Embryonic facial prominence (tissue), 1 donor: Measurements from ENCODE around the gene TESK2.
A peak's percentile ranks its signal among the peaks of the same experiment; 100 is the strongest.
"Not testable (repeated sequence)": the region's sequence is repeated elsewhere in the genome, so short reads cannot be mapped to it uniquely, and the experiment has no call there.

Experiments
- DNase-seq: peaks from one replicate; pipeline ENCODE4 v3.0.0-alpha.2; 2016; ENCODE audit errors: extremely low spot score

The TESK2 gene

DNA sequence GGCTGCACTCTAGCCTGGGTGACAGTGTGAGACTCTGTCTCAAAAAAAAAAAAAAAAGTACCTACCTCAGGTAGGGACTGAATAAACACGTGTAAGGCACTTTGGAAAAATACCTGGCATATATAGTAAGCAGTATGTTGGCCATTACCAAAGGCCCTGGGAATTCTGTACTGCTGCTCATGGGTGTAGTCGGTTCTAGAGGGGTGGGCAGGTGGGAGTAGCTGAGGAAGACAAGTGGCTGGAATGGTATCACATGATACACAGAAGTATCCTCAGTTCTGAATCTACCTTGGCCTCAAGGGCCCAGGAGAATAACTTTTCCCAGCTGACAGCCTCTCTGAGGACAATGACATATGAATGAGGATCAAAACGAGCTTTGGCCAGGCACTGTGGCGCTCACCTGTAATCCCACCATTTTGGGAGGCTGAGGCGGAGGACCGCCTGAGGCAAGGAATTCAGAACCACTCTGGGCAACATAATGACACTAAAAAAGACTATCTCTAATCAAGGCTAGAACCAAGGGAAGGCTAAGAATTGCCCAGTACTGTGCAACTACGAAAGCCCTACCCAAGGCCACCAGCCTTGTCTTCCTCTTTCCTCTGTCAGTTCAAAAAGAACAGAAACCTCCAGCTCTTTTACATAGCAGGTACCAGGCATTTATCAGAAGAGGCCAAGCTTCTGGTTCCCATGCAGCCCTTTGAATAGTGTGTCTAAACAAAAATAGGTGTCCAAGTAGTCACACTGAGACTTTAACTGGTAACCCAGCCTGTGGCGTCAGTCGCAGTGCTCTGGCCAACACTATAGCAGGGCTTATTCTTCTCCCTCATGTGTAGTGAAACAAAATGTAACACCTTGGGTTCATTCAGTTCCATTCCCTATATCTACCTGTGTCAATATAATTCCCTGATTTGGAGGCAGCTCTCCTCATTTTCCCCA is 19.3 kb upstream of the TESK2 start:
- no peak for DNase-seq

DNA sequence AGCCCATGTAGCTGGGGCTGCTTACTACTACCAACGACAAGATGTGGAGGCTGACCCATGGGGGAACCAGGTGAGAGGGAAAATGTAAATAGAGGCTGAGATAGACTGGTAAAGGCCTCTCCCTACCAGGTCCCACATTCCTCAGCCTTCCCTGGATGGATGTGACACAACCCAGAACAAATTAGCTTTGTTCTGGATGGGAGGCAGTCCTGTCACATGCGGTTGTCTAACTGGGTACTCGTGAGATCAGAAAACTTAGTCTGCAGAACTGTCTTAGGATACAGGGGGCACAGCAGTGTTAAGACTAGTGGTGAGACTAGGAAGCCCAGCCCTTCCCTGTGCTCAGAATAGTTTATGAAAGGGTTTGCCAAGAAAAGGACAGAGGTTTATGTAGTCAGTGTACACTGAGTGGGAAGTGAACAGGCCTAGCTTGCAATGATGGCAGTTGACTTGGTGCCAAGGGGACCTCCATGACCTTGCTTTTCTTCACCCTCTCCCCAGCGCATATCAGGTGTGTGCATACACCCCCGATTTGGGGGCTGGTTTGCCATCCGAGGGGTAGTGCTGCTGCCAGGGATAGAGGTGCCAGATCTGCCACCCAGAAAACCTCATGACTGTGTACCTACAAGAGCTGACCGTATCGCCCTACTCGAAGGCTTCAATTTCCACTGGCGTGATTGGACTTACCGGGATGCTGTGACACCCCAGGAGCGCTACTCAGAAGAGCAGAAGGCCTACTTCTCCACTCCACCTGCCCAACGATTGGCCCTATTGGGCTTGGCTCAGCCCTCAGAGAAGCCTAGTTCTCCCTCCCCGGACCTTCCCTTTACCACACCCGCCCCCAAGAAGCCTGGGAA is 17.6 kb upstream of the TESK2 start:
- DNase-seq: no peak

DNA sequence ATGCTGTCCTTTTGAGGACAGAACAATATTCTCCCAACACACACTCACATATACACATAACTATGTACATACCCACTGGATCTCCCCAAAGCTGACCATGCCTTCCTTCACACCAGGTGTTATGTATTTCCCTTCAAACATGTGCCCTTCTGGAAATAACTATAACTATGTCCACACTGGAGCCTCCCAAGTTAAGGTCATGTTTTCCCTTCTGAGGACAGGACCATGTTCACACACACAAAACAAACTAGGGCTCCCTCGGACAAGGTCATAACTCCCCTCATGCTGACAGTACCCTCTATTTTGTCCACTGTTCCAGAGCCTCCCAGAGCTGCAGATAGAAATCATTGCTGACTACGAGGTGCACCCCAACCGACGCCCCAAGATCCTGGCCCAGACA is 16.9 kb upstream of the TESK2 start:
- DNase-seq: peak; percentile 3

DNA sequence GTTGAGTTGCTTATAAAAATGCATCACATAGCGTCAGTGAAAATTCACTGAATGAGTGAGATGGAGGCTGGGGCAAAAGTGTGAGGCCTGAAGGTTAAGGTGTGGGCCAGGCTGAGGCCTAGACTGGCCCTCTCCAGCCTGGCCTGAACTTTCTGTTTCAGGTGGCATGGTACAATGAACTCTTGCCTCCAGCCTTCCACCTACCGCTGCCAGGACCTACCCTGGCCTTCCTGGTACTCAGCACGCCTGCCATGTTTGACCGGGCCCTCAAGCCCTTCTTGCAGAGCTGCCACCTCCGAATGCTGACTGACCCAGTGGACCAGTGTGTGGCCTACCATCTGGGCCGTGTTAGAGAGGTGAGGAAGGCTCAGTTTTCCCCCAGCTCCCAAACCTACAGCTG is 16.2 kb upstream of the TESK2 start:
- no peak for DNase-seq

DNA sequence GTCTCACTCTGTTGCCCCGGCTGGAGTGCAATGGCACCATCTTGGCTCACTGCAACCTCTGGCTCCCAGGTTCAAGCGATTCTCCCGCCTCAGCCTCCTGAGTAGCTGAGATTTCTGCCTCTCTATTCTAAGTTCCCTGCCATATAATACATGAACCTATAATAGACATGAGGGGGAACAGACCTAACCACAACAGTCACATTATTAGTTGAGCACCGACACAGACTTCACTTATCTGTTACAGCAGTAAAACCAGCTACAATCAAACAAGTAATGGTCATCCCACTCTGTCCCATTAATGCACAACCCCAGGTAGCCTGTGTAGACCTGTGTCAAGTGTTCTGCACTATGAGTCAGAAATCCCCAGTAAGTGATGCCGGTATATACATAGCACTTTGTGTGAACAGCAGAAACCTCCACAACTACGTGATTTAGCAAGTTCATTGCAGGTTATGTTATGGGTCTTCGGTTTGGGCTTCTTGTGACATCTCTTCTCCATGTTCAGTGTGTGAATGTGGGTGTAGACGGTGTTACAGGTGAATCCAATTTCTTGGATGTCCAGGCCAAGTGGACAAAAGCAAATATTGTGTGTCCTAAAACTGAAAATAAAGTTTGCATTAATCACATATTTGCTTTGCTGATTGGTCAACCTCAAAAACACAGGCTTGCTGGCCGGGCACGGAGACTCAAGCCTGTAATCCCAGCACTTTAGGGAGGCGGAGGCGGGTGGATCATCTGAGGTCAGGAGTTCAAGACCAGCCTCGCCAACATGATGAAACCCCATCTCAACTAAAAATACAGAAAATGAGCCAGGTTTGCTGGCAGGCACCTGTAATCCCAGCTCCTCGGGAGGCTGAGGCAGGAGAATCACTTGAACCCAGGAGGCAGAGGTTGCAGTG is 12.7 kb upstream of the TESK2 start:
- no peak for DNase-seq

DNA sequence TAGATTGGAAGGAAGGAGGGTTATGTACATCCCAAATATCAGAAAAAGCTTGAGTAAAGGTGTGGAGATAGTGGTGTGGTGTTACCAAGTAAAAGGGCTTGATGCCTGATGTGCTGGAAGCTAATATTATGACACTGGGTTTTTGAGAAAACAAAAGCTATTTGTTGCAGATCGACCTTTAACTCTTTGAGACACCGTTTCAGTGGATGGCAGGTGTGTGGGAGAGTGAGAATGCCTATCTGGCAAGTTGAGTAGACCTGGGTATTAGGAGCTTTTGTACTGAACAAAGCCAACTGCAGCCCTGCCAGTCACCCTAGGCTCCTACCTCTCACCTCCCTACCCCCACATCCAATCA is 10.5 kb upstream of the TESK2 start:
- no peak for DNase-seq

DNA sequence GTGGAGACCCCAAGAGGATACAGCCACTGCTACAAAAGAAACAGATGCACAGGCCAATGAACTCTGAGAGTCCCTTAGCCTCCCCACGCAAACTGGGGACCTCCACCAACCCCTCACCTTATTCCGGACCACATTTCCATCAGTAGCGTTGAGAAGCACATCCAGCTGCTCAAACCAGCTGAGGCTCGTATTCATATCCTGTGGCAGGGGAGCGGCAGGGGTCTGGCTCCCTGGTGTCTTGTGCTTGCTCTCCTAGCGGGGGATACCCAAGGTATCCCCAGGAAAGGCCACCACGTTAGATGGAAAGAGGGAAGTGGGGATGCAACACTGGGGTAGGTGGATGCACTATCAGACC is 8.4 kb upstream of the TESK2 start:
- DNase-seq: no peak

DNA sequence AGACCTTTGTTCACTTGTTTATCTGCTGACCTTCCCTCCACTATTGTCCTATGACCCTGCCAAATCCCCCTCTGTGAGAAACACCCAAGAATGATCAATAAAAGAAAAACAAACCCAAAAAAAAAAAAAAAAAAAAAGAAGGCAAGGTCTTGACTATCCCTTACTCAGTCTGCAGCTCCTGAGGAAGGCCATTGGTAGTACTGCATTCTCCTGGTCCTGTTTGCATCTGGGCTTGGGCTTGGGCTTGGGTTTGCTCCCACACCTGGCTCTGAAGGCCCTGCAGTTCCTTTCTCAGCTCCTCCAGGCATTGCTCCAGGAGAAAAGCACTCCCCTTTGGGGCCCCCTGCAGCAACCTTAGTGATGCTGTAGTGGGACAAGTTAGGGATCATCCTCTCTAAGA is 7.3 kb upstream of the TESK2 start:
- DNase-seq: no peak

DNA sequence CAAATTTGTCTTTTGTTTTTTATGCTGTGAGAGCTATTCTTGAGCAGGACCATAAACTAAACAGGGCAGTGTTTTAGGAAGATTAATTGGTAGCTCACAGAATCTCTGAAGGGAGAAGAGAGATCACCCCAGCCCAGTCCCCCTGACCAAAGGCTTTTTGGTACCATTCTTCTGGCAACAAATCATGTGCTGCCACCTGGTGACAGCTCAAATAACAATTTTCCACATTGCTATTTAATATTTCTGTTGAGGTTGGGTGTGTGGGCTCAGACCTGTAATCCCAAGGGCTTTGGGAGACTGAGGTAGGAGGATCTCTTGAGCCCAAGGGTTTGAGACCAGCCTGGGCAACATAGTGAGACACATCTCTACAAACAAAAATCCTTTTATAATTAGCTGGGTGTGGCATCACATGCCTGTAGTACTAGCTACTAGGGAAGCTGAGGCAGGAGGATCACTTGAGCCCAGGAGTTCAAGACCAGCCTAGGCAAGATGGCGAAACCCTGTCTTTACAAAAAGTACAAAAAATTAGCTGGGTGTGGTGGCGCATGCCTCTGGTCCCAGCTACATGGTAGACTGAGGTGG is 2.2 kb upstream of the TESK2 start:
- DNase-seq: peak; percentile 9

DNA sequence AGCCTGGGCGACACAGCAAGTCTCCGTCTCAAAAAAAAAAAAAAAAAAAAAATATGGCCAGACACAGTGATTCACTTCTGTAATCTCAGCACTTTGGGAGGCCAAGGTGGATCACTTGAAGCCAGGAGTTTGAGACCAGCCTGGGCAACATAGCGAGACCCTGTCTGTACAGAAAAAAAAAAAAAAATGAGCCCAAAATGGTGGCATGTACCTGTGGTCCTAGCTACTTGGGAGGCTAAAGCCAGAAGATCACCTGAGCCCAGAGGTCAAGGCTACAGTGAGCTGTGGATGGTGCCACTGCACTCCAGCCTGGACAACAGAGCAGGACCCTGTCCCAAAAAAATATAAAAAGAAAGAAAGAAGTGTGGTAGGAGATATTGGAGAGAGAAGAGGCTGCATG is 1.7 kb upstream of the TESK2 start:
- no peak for DNase-seq

DNA sequence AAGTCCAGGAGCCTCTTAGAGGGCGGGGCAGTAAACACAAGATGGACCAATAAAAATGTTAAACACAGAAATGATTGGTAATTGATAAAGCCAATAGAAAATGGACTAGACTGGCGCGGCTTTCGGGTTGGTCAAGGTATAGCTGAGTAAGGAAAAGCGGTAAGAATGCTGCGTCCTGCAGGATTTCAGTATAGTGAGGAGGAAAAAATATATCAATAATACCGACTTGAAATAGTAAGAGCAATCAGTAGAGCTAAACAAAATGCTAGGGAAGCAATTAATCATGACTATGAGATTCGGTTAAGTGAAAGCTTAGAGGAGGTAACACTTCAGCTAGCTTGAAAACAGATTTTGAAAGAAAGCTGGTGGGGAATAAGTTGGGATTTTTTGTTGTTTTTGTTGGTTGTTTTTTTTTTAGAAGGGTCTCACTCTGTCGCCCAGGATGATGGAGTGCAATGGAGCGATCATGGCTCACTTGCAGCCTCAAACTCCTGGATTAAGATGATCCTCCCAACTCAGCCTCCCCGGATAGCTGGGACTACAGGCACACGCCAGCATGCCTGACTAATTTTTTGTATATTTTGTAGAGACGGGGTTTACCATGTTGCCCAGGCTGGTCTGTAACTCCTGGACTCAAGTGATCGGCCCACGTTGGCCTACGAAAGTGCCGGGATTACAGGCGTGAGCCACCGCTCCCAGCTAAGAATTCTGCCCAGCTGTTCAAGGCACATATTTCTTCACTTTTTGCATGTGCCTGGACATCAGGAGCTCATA is 711 bp upstream of the TESK2 start:
- peak; percentile 2 for DNase-seq

DNA sequence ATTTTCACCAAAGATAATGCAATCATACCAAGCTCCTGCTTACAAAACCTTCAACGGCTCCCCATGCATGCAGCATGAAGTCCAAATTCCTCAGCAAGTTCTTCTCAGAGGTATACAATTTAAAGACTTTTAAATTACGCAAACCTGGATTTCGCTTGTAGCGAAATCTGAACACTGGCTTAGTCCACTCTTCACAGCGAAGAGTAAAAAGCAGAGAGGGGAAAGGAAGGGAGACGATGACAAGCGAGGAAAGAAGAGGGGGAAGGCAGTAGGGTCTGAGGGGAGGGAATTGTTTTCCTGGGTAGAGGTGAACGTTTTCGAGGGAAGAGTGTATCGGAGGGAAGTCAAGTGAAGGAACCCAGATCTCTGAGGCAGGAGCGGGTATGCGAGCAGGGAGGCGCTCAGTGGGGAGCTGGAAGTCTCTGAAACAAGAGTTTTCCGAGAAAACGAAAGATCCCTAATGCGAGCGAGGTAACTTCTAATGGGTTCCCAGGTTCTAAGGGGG is 790 bp downstream of the TESK2 start:
- no peak for DNase-seq

DNA sequence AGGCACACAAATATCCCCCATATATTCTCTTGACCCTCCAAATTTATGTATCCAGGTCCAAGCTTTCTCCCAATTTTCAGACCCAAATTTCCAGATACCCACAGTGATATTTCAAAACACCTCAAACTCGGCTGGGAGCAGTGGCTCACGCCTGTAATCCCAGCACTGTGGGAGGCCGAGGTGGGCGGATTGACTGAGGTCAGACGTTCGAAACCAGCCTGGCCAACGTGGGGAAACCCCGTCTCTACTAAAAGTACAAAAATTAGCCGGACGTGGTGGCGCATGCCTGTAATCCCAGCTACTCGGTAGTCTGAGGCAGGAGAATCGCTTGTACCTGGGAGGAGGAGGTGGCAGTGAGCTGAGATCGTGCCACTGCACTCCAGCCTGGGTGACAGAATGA is 1.6 kb downstream of the TESK2 start:
- DNase-seq: not testable (repeated sequence)

DNA sequence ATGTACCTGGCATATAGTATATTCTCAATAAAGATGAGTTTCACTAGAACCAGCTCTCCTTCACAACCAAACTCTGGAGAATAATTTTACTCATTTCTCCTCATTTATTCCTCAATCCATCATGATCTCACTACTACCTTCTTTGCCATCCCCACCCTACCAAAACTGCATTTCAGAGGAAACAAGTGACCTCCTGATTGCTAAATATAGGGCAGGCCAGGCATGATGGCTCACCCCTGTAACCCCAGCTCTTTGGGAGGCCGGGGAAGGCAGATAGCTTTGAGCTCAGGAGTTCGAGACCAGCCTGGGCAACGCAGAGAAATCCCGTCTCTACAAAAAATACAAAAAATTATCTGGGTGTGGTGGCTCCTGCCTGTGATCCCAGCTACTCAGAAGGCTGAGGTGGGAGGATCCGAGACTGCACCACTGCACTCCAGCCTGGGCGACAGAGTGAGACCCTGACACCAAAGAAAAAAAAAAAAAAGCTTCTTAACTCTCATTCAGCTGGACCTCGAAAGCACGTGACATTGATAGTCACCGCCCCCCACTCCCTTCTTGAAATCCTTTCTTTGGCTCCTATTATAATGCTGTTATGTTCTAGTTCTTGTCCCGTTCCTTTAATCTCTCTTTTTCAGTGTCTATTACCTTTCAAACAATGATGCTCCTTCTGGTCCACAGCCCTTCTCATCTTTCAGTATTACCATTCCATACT is 2.1 kb downstream of the TESK2 start:
- DNase-seq: no peak

DNA sequence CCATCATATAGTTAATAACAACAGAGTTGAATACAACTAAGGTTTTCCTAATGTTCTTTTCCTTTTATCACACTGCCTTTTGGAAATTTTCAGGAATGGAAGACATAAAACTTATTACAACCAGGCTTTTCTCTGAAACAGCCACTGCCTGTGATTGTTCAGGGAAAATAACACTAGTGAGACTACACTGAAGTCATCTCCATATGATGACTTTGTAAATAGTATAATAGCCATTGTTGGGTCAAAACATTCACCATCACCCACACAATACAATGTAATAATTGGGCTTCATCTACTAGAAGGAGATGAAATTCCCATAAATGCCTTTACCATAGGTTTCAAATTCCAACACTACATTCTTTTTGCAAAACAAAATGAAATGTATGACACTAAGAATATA is 5.0 kb downstream of the TESK2 start:
- no peak for DNase-seq

DNA sequence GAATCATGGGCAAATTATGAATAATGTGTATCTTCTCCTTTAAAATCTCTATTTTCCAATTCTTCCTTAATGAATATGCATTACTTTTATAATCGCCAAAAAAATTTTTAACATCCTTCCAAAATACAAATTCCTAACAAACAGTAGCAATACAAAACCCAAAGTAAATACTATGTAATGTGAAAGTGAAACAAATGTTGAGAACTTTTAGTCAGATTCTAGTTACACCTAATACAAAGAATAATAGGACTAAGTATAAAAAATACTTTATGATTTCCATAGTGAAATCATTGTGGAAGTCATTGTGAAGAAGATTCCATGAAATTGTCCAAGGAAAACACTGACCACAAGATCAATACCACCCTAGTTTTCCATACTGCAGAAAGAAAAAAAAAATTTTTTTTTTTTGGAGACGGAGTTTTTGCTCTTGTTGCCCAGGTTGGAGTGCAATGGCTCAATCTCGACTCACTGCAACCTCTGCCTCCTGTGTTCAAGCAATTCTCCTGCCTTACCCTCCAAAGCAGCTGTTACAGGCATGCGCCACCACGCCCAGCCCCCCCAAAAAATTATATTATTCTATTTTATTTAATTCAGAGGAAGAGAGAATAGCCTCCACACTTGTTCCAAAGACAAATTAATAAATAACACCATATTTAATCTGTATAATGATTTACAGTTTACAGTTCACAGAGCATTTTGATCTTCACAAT is 11.8 kb downstream of the TESK2 start:
- DNase-seq: no peak

DNA sequence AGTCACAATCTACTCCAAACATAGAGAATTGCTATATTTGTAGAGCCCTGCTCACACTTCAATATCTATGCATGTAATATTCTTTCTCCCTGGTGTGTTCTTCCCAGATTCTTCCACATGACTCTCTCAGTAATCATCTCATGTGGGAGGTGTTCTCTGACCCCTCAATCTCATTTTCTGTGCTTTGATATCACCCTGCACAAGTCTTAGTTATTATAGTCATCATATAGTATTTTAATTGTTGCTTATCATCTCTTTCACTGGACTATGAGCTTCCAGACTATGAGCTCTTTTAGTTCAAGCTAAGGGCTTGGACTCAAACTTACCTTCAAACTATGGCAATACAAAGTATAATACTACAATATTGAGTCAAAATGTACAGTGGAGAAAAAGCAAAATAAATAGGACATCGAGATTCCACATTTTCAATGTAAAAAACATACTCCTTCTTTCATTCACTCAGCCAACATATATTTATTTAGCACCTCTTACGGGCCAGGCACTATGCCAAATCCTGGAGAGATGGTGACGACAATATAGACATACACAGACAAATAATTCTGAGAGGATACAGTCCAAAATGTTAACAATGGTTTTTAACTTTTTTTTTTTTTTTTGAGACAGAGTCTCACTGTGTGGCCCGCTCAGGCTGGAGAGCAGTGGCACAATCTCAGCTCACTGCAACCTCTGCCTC is 12.7 kb downstream of the TESK2 start:
- no peak for DNase-seq

DNA sequence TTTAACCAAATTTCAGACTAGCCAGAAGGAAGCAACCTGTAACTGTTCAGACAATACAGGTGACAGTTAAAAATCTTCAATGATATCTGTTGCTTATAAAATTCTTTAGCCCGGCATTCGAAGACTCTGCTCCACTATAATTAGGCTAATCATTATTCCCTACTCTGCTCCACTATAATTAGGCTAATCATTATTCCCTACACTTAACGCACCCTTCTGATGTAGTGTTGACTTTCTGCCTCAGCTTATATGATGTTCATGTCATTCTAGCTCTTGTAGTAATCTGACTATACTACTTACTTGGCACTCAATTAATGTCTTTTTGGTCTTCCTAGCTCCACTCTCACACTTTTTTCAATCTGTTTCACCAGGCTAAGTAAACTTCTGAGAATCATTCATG is 13.3 kb downstream of the TESK2 start:
- no peak for DNase-seq

DNA sequence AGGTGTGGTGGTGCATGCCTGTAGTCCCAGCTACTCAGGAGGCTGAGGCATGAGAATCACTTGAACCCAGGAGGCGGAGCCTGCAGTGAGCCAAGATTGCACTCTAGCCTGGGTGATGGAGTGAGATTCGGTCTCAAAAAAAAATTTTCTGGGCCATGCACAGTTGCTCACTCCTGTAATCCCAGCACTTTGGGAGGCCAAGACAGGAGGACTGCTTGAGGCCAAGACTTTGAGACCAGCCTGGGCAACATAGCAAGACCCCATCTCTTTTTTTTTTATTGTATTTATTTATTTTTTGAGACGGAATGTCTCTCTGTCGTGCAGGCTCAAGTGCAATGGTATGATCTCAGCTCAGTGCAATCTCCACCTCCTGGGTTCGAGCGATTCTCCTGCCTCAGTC is 16.8 kb downstream of the TESK2 start:
- not testable (repeated sequence) for DNase-seq
